HG03064 (cell line): ENCODE results near the gene TIRAP.
"Not testable (repeated sequence)": the region's sequence is repeated elsewhere in the genome, so short reads cannot be mapped to it uniquely, and the experiment has no call there.

Experiments used
- ATAC-seq: cut with Tn5 transposase; IDR thresholded peaks from one replicate; pipeline ENCODE4 v1.9.1; 2021; ENCODE audit warnings: low read depth; ENCODE audit not compliant: unreplicated experiment

Gene TIRAP

GRCh38 chr11:126282736-126283591 lies at the start of gene TIRAP:
TSS of gene TIRAP (plus strand) at chr11:126283093. CDS start at chr11:126290895, 7,802 bp downstream.
- peak; percentile 65 for ATAC-seq

GRCh38 chr11:126233391-126233790 lies 49.5 kb upstream of the TIRAP start:
- no peak for ATAC-seq

GRCh38 chr11:126246636-126247035 lies 36.3 kb upstream of the TIRAP start:
- ATAC-seq, result no peak

- no peak for ATAC-seq
These were observed 29.6 kb upstream of the TIRAP start for GRCh38 chr11:126253265-126253664.

GRCh38 chr11:126254819-126255218 lies 28.1 kb upstream of the TIRAP start:
- no peak for ATAC-seq

- not testable (repeated sequence) for ATAC-seq
These were observed 27.4 kb upstream of the TIRAP start for GRCh38 chr11:126255507-126255906.

GRCh38 chr11:126256216-126256615 lies 26.7 kb upstream of the TIRAP start:
- ATAC-seq, result no peak

- ATAC-seq, result no peak
These were observed 25.7 kb upstream of the TIRAP start for GRCh38 chr11:126257144-126257543.

GRCh38 chr11:126257764-126258163 lies 25.1 kb upstream of the TIRAP start:
- ATAC-seq, result no peak

GRCh38 chr11:126262216-126262615 lies 20.7 kb upstream of the TIRAP start:
- ATAC-seq, result no peak

GRCh38 chr11:126263489-126263888 lies 19.4 kb upstream of the TIRAP start:
- no peak for ATAC-seq

GRCh38 chr11:126265811-126266210 lies 17.1 kb upstream of the TIRAP start:
- ATAC-seq, result no peak

- no peak for ATAC-seq
These were observed 15.2 kb upstream of the TIRAP start for GRCh38 chr11:126267650-126268049.

- ATAC-seq, result no peak
These were observed 14.6 kb upstream of the TIRAP start for GRCh38 chr11:126268361-126268707.

- ATAC-seq, result peak; percentile 99
These were observed 13.9 kb upstream of the TIRAP start, which contains the start of the genes FOXRED1 and SRPRA for GRCh38 chr11:126268708-126269579. TSS of gene FOXRED1 (plus strand) at chr11:126269154. CDS start at chr11:126269207, 53 bp downstream. TSS of gene SRPRA (minus strand) at chr11:126268895. CDS start at chr11:126268804, 91 bp downstream.

GRCh38 chr11:126277322-126277721 lies 5.6 kb upstream of the TIRAP start:
- ATAC-seq, result no peak

- ATAC-seq, result no peak
These were observed 5.1 kb upstream of the TIRAP start for GRCh38 chr11:126277780-126278179.

- ATAC-seq, result no peak
These were observed 3.7 kb upstream of the TIRAP start for GRCh38 chr11:126279191-126279590.

GRCh38 chr11:126280595-126280994 lies 2.3 kb upstream of the TIRAP start:
- ATAC-seq, result no peak

GRCh38 chr11:126281245-126281644 lies 1.6 kb upstream of the TIRAP start:
- no peak for ATAC-seq

GRCh38 chr11:126281666-126282175 lies 1.2 kb upstream of the TIRAP start:
- ATAC-seq, result no peak
